ENCODE results near the gene NACC2.

Gene NACC2

GRCh38 chr9:136092741-136093140 lies 2.3 kb downstream of the NACC2 start:
- no peak for DNase-seq (ENCODE audit: low read depth)

DNA sequence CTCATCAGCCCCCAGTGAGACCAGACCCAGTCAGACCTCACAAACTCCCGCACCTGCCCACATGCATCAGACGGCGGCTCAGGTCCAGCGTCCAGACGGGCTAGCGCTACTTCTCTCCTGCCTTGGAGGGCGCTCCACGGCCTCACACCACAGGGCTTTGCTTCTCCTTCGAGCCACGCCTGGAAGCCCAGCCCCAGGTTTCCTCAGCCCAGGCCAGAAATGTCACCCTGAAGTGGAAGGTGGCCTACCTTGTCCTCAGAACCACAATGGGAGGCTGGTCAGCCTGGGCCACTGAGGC lies 2.8 kb downstream of the NACC2 start:
- DNase-seq (ENCODE audit: low read depth): no peak

DNA sequence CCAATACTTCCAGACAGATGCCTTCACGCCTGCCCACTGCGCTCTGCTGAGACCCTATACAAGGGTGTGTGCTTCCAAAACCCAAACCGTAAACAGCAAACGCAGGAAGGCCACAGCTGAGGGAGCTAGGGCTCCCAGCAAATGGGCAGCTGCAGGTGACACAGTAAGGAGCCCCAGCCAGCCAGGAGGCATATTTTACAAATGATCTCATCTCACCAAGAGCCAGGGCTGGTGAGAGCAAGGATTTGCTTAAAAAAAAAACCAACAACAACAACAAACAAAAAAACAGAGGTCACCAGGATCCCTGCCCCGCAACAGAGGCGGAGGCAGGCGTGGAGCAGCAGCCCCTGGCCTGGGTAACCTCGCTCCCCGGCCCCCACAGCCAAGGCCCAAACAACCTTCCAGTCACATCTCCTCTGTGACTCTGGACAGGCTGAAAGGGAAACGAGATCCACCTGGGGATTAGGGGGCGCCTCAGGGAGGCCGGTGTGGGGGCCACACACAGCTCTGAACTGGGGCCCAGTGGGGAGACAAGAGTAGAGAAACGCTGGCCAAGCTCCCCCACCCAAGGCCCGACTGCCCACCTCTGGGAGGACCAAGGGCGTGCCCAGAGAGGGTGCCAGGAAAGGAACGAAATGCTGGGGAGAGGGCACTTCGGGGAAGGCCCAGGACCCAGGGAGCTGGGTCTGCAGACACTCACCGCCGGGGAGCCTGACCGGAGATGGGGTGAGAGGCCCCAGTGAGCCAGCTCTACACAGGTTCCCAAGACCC lies 3.3 kb downstream of the NACC2 start:
- DNase-seq (ENCODE audit: low read depth): no peak

DNA sequence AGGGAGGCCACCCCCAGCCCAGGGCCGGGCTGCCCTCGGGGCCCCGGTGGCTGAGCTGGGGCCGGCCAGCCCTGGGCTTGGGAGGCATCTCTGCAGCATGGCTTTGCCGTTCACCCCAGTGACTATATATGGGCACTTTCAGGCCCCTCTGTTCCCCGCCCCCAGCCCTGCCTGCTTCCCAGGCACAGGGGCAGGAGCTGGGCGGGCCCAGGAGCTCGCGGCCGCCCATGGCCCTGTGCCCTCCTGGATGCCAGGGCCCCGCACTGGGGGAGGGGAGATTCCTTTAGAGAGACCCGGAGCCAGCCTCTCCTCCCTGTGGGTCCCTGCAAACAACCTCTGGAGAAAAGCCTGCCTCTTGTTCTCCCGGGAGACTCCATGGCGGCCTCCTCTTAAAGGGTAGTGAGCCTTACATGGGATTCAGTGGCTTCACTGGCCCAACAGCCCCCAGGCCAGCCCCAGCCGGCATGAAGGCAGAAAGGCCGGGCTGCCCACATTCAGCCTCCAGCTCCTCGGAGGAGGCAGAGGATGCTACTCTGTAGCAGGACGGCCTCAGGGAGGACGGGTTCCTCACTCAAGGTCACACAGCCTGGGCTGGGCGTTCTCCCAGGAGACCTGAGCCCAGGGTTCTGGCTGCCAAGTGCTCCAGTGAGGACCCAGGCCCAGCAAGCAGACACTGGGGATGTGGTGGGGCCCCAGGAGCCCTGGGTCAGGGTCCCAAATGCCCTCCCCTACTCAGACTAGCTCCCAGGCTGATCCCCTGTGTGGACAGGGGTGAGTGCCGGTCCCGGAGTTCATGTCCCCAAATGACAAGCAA lies 4.1 kb downstream of the NACC2 start:
- DNase-seq (ENCODE audit: low read depth): no peak

DNA sequence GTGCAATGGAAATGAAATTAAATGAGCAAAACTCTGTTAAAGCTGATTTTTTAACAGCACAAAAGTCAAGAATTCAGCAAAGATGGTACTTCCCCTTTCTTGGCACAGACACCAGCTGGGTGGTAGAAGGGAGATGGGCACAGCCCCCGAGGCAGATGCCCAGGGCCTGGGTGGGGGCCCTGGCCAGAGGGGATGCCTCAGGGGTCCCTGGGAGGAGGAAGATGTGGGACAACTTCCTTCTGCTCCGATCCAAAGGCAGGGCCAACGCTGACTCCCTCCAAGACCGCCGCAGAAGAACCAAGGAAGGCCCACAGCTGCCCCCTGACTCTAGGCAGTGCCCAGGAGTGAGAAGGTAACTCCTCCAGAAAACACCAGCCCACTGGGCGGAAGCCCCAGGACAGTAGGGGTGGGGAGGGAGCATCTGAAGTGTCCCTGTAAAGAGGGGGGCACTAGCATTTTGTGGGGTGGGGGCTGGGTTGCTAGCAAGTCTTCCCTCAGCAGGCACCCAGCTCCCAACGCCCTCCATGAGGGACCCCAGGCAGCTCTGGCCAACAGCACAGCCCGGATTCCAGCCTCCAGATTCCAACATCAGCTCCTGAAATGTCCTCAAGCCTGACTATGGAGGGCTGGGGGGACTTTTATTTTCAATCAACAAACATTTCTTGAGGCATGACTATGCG lies 4.9 kb downstream of the NACC2 start:
- DNase-seq (ENCODE audit: low read depth): no peak

GRCh38 chr9:136089697-136090045 lies 5.4 kb downstream of the NACC2 start:
- DNase-seq (ENCODE audit: low read depth): no peak

- no peak for DNase-seq (ENCODE audit: low read depth)
Measured at GRCh38 chr9:136088939-136089696, 6.0 kb downstream of the NACC2 start.

- no peak for DNase-seq (ENCODE audit: low read depth)
Measured at GRCh38 chr9:136088481-136088938, 6.6 kb downstream of the NACC2 start.

DNA sequence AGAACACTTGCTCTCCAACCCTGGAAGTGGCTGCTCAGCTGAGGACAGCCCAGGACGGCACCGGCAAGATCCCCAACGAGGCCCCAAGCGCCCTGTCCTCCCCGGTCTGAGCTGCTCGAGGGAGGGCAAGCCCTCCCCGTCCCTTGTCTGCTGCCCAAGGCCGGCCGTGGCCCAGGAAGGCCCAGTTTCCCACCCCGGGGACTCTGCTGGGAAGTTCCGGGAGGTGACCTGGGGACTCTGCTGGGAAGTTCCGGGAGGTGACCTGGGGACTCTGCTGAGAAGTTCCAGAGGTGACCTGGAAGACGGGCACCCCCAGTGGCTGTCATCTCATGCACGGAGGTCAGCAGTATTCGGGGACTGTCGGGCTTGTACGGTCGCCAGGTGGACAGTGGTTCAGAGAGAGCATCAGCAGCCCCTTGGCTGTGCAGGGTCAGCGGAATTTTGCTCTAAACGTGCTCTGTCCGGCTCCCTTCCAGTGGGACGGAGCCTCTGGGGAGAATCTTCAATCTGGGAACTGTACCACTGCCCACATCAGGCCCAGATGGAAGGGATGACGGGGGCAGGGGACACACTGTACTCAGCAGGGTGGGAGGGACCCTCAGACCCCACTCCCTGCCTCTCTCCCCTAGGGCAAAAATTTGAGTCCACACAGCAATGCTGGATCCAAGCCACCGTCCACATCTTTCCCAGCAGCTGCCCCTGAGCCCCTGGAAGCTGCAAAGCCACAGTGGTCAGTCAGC lies 7.2 kb downstream of the NACC2 start:
- DNase-seq (ENCODE audit: low read depth): no peak

DNA sequence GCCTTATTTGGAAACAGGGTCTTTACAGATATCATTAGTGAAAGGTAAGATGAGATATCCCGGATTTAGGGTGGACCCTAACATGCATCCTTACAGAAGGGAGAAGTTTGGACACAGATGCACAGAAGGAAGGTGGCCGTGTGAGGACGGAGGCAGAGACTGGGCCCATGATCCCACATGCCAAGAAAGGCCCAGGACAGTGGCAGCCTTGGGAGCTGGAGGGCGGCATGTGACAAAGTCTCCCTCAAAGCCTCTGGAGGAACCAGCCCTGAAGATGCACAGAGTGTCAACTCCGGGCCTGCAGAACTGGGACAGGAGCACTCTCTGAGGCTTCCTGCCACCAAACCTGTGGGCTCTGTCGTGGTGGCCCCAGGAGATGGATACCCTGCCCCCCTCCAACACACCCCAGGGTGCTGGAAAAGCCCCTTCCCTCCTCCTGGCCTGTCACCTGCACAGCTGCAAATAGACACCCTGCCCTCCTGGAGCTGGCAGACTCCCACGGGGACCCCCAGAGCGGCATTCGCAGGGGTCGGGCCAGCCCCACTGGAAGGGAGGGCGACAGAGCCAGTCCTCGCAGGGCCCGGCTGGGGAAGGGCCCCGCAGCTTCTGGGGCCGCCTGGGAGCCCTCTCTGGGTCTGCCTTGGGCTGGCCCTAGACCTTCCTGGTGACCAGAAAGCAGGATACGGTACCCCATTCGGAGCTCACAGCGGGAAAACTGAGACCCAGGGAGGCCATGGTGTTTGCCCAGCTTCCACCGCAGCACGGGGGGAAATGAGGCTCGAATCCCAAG lies 7.9 kb downstream of the NACC2 start:
- DNase-seq (ENCODE audit: low read depth): no peak

DNA sequence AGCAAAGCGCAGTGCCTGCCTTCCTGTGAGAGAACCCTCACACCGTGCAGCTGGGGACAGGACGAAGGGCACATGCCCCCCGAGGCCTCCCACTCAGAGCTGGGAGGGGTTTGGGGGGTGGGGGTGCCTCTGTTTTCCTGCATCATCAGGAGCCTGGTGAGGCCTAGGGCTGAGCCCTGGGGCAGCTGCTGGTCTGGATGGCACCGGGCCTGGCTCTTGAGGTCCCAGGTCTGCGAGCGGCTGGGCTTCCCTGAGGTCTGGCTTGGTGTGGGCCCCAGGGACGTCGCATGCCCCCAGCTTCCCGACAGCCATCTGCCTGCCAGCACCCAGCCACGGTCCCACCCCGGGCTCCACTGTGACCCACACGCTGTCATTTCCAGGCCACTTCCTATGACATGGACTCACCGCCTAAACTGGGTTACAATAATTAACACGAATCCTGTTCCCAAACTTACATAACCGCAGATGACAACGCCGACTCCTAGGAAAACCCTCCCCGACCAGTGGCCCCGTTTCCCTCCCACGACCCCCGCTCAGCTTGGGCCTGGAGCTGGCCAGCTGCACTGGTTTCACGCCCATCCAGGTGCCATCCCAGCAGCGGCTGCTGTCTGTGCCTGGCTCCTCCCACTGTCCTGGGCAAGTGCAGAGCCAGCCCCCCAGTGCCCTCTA lies 8.7 kb downstream of the NACC2 start:
- DNase-seq (ENCODE audit: low read depth): no peak

- no peak for DNase-seq (ENCODE audit: low read depth)
Measured at GRCh38 chr9:136085815-136086212, 9.3 kb downstream of the NACC2 start.

DNA sequence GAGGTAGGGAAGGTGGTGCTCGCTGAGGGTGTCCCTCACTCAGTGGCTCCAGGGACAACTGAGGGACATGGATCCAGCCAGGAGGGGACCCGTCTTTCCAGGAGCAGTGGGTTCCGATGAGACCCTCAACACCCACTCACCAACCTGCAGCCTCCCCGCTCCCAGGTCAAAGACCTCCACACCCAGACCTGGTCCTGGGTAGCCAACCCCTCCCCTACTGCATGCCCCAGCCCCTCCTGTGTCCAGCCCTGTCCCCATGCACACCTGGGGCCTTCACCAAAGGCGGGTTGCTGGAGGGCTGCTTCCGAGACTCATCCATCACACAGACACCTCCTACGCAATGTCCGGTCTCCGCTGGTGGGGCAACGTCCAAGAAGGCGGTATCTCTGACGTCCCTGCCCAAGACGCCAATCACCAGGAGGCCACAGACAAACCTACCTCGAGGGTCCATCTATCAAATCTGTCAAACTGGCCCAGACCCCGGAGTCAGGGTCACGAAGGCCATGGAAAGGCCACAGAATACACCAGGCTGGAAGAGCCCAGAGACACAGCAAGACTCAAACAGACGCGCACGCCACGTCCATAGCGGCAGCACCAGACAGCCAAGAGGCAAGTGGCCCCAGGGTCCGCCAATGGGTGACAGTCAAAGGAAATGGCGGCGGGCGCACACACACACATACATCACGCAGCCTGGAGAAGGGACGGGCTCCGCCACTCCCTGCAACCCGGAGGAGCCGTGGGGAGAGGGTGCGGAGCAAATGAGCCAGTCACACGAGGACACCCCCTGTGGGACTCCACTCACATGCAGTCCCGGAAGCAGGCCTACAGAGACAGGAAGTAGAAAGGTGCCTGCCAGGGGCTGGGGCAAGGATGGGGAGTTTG lies 10.8 kb downstream of the NACC2 start:
- DNase-seq (ENCODE audit: low read depth): no peak

DNA sequence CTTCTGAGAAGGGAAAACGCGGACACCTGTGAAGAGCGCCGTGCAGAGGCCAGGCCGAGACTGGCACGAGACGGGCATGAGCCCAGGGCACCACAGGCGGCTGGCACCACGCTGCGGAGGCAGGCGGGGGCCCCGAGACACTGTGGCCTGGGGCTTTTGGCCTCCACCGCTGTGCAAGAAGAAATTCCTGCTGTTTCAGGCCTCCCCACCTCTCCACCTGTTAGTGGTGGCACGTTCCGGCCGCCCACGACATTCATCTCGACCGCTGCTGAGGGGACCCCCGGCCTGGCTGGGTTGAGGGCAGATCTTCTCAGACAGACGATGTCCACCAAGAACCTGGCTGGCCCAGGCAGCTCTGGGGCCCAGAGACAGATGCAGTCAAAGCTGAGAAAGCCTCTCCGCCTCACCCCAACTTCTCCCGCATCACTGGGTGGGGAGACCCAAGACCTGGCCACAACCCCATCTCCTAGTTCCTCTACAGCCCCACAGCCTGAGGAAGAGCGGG lies 11.5 kb downstream of the NACC2 start:
- no peak for DNase-seq (ENCODE audit: low read depth)

GRCh38 chr9:136082496-136083361 lies 12.4 kb downstream of the NACC2 start:
- no peak for DNase-seq (ENCODE audit: low read depth)

GRCh38 chr9:136081826-136082495 lies 13.1 kb downstream of the NACC2 start:
- no peak for DNase-seq (ENCODE audit: low read depth)

GRCh38 chr9:136081113-136081825 lies 13.8 kb downstream of the NACC2 start:
- DNase-seq (ENCODE audit: low read depth): no peak
